Measurements from ENCODE around the gene POLR3A. TPM values are rescaled to one million over a fixed set of nuclear protein-coding genes. Genes with fewer than 3 reads are reported as not detected.
A peak's percentile ranks its signal among the peaks of the same experiment; 100 is the strongest.

POLR3A gene
- polyA plus RNA-seq, 1 donor from 2014 or later: 15.6 TPM

- no peak overlapping the region for H3K4me3 ChIP-seq (ENCODE audit: low read length)
- H3K27me3 ChIP-seq (ENCODE audit: insufficient read depth, low read depth, low read length): no peaks in the 10 kb centered on the region
- no peaks in the 10 kb centered on the region for H3K9me2 ChIP-seq (ENCODE audit: insufficient read depth, low read length)
- H3K9me3 ChIP-seq (ENCODE audit: low read length): no peaks in the 10 kb centered on the region
- H3K79me2 ChIP-seq (replicated peaks; ENCODE audit: insufficient read depth, low read length): no peaks in the 10 kb centered on the region
- H3K36me3 ChIP-seq (ENCODE audit: insufficient read depth, low read length): no peaks in the 10 kb centered on the region
- H3K4me2 ChIP-seq (ENCODE audit: low read length): no peak overlapping the region
- H3K27ac ChIP-seq (ENCODE audit: low read length): no peak overlapping the region
- H3F3A ChIP-seq (ENCODE audit: insufficient read depth, low read length, poor library complexity, severe bottlenecking): no peaks in the 10 kb centered on the region
- no peaks in the 10 kb centered on the region for H4K20me1 ChIP-seq (ENCODE audit: insufficient read depth)
- TF ChIP-seq EZH2 (IDR thresholded peaks at IDR 0.05; ENCODE audit: borderline replicate concordance, insufficient read depth, low read length, poor library complexity, severe bottlenecking) (no peak), MXI1 (conservative IDR thresholded peaks at IDR 0.05; ENCODE audit: poor library complexity, severe bottlenecking) (no peak), RAD21 (conservative IDR thresholded peaks at IDR 0.05) (no peak)
- H3K9ac ChIP-seq (ENCODE audit: low read length): no peak overlapping the region
- H2AFZ ChIP-seq (ENCODE audit: low read depth, low read length): no peak overlapping the region
These were observed 89.1 kb downstream of the POLR3A start for GRCh38 chr10:77940225-77940624.

GRCh38 chr10:77939561-77940001 is 89.7 kb downstream of the POLR3A start:
- Histone ChIP-seq H3K36me3 (ENCODE audit: insufficient read depth, low read length) (no peaks in the 10 kb centered on the region), H3F3A (ENCODE audit: insufficient read depth, low read length, poor library complexity, severe bottlenecking) (no peaks in the 10 kb centered on the region), H3K9me2 (ENCODE audit: insufficient read depth, low read length) (no peaks in the 10 kb centered on the region), H3K27me3 (ENCODE audit: insufficient read depth, low read depth, low read length) (no peaks in the 10 kb centered on the region), H3K4me3 (ENCODE audit: low read length) (no peak overlapping the region), H3K9ac (ENCODE audit: low read length) (no peak overlapping the region), H4K20me1 (ENCODE audit: insufficient read depth) (no peaks in the 10 kb centered on the region), H3K27ac (ENCODE audit: low read length) (peak overlapping the region; percentile 39), H3K4me2 (ENCODE audit: low read length) (no peak overlapping the region), H2AFZ (ENCODE audit: low read depth, low read length) (no peak overlapping the region), H3K9me3 (ENCODE audit: low read length) (no peaks in the 10 kb centered on the region), H3K79me2 (replicated peaks; ENCODE audit: insufficient read depth, low read length) (no peaks in the 10 kb centered on the region)
- TF ChIP-seq TAF1 (IDR thresholded peaks at IDR 0.05; ENCODE audit: low read depth): no peak
- no peak for TF ChIP-seq CTCF (IDR thresholded peaks at IDR 0.05; ENCODE audit: poor library complexity, severe bottlenecking)
- no peak for TF ChIP-seq POLR2AphosphoS5 (IDR thresholded peaks at IDR 0.05)
- TF ChIP-seq EP300 (conservative IDR thresholded peaks at IDR 0.05; ENCODE audit: poor library complexity, severe bottlenecking): no peak
- no peak for TF ChIP-seq SMC3 (conservative IDR thresholded peaks at IDR 0.05; ENCODE audit: poor library complexity)
- no peak for TF ChIP-seq EZH2 (IDR thresholded peaks at IDR 0.05; ENCODE audit: borderline replicate concordance, insufficient read depth, low read length, poor library complexity, severe bottlenecking)
- no peak for TF ChIP-seq REST (IDR thresholded peaks at IDR 0.05; ENCODE audit: borderline replicate concordance)
- TF ChIP-seq RAD21 (conservative IDR thresholded peaks at IDR 0.05): no peak
- TF ChIP-seq MXI1 (conservative IDR thresholded peaks at IDR 0.05; ENCODE audit: poor library complexity, severe bottlenecking): no peak

Data from neural cell (in vitro differentiated cells).